Nephron (organoid): Measurements from ENCODE around the gene TGFB1.

Experiments
- H3K27ac Mint-ChIP-seq, 3 experiments: 2 replicates each; pipeline ENCODE4 v1.8.0; 2020; ENCODE audit warnings: mixed read lengths in 3 of 3, mild to moderate bottlenecking in 2 of 3, moderate library complexity in 1 of 3
- H3K27me3 Mint-ChIP-seq: 2 replicates; pipeline ENCODE4 v1.8.0; 2021; ENCODE audit warnings: low read depth, mild to moderate bottlenecking, moderate library complexity, mixed read lengths
- H3K36me3 Mint-ChIP-seq: 2 replicates; pipeline ENCODE4 v1.8.0; 2020; ENCODE audit warnings: low read depth, mixed read lengths
- H3K4me1 Mint-ChIP-seq: 2 replicates; pipeline ENCODE4 v1.8.0; 2020; ENCODE audit warnings: mixed read lengths
- H3K4me3 Mint-ChIP-seq, 3 experiments: 2 replicates each; pipeline ENCODE4 v1.8.0; 2020; ENCODE audit warnings: mild to moderate bottlenecking in 3 of 3, mixed read lengths in 3 of 3, moderate library complexity in 2 of 3
- H3K9me3 Mint-ChIP-seq: 2 replicates; pipeline ENCODE4 v1.8.0; 2020; ENCODE audit warnings: mixed read lengths
- TF ChIP-seq, protein P1 (sequence below), 3 experiments: fragments of 200-600 bp; sonication (generic); IDR thresholded peaks; one replicate each; pipeline ENCODE4 v1.5.0; 2021; ENCODE audit warnings: antibody characterized with exemption in 3 of 3; ENCODE audit not compliant: unreplicated experiment in 3 of 3

TGFB1 gene

DNA sequence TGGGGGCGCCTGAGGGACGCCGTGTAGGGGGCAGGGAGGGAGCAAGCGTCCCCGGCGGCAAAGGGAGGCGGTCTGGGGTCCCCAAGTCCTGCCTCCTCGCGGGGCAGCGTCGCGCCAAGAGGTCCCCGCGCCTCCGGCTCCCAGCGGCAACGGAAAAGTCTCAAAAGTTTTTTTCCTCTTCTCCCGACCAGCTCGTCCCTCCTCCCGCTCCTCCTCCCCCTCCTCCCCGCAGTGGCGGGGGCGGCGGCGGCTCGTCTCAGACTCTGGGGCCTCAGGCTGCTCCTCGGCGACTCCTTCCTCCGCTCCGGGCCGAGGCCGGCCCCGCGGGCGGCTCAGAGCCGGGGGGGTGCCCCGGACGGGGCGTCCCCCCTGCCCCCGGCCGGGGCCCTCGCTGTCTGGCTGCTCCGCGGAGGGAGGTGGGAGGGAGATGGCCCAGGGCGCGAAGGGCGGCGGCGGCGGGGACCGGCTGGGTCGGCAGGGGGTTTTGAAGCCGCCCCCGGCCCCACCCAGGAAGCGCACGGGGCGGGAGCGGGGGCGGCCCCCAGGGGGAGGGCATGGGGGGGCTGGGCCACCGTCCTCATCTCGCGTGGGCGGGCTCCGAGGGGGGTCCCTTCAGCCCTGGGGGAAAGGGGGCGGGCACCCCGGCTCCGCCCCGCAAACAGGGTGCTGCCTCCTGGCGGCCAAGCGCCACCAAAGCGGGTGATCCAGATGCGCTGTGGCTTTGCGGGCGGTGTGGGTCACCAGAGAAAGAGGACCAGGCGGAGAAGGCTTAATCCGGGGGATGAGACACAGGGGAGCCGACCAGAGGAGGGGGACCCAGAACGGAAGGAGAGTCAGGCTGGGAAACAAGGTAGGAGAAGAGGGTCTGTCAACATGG is at the start of gene TGFB1:
Gene TGFB1 (minus strand): TSS at position 457 of the 877 bp plus-strand sequence. CDS start 878 bp downstream, outside the sequence.
- Mint-ChIP-seq H3K4me1 (peaks cover 26% of the 10 kb centered on the region), H3K27me3 (peaks cover 53% of the 10 kb centered on the region), H3K9me3 (no peaks in the 10 kb centered on the region), H3K27ac (peak within 1 kb of the TSS; percentile 58 to 94 (median 61)), H3K4me3 (peak within 1 kb of the TSS; percentile 88 to 96 (median 95)), H3K36me3 (no peaks in the 10 kb centered on the region)
- TF ChIP-seq, protein P1, sequence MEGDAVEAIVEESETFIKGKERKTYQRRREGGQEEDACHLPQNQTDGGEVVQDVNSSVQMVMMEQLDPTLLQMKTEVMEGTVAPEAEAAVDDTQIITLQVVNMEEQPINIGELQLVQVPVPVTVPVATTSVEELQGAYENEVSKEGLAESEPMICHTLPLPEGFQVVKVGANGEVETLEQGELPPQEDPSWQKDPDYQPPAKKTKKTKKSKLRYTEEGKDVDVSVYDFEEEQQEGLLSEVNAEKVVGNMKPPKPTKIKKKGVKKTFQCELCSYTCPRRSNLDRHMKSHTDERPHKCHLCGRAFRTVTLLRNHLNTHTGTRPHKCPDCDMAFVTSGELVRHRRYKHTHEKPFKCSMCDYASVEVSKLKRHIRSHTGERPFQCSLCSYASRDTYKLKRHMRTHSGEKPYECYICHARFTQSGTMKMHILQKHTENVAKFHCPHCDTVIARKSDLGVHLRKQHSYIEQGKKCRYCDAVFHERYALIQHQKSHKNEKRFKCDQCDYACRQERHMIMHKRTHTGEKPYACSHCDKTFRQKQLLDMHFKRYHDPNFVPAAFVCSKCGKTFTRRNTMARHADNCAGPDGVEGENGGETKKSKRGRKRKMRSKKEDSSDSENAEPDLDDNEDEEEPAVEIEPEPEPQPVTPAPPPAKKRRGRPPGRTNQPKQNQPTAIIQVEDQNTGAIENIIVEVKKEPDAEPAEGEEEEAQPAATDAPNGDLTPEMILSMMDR (IDR thresholded peaks at IDR 0.05; ENCODE audit: unreplicated experiment in 3 of 3): peak; percentile 81 to 92 (median 82)

DNA sequence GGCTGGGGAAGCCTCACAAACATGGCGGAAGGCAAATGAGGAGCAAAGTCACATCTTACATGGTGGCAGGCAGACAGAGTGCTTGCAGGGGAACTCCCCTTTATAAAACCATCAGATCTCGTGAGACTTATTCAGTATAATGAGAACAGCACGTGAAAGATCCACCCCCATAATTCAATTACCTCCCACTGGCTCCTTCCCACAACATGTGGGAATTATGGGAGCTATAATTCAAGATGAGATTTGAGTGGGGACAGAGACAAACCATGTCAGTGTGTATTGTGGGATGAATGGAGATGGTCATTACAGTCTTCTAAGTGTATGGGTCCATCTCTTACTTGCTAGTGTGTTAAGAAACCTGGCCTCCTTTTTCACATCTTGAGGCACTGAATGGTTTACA is 48.3 kb upstream of the TGFB1 start:
- Mint-ChIP-seq H3K27me3 (no peaks in the 10 kb centered on the region), H3K27ac (no peak overlapping the region), H3K9me3 (no peaks in the 10 kb centered on the region), H3K4me3 (no peak overlapping the region), H3K36me3 (peaks cover 3% of the 10 kb centered on the region), H3K4me1 (peaks cover 28% of the 10 kb centered on the region)
- TF ChIP-seq, protein P1 (IDR thresholded peaks at IDR 0.05; ENCODE audit: unreplicated experiment in 3 of 3): no peak

DNA sequence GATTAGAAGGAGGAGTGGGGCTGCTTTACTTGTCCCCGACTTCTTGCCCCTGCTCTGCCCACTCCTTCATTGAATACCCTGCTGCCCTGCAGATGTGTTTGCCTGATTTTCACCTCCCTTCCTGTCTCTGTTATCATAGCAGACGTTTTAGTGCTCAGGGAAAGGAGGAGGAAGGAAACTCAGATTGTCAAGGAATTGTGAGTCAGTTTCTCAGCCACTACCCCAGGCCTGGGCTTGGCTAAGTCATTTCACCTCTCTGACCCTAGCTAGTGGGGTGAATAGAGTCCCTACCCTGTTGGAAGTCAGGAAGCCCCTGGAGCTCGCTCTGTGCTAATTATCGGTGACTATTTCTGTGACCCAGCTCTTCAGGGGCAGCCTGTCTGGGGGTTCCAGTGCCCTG is 47.8 kb upstream of the TGFB1 start:
- TF ChIP-seq, protein P1 (IDR thresholded peaks at IDR 0.05; ENCODE audit: unreplicated experiment in 3 of 3): no peak
- Mint-ChIP-seq H3K4me1 (peaks cover 30% of the 10 kb centered on the region), H3K36me3 (peaks cover 3% of the 10 kb centered on the region), H3K4me3 (peak overlapping the region in 2 of 3 experiments; percentile 56 to 72), H3K27me3 (no peaks in the 10 kb centered on the region), H3K9me3 (no peaks in the 10 kb centered on the region), H3K27ac (no peak overlapping the region)

DNA sequence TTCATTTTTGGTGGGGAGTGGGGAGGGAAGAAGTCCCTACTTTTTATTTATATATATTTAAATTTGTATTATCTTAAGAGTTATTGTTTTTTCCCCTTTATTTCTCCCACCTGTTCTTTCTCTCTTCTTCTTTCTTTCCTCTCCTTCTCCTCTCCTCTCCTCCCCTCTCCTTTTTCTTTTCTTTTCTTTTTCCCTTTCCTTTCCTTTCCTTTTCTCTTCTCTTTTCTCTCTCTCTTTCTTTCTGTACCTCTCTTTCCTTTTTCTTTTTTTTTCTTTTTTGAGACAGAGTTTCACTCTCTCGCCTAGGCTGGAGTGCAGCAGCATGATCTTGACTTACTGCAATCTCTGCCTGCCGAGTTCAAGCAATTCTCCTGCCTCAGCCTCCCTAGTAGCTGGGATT is 45.8 kb upstream of the TGFB1 start:
- Mint-ChIP-seq H3K27ac (peak overlapping the region in 2 of 3 experiments; percentile 73 to 100), H3K27me3 (no peaks in the 10 kb centered on the region), H3K9me3 (no peaks in the 10 kb centered on the region), H3K4me3 (peak overlapping the region; percentile 98 to 100 (median 99)), H3K36me3 (peaks cover 3% of the 10 kb centered on the region), H3K4me1 (peaks cover 41% of the 10 kb centered on the region)
- TF ChIP-seq, protein P1 (IDR thresholded peaks at IDR 0.05; ENCODE audit: unreplicated experiment in 3 of 3): no peak

DNA sequence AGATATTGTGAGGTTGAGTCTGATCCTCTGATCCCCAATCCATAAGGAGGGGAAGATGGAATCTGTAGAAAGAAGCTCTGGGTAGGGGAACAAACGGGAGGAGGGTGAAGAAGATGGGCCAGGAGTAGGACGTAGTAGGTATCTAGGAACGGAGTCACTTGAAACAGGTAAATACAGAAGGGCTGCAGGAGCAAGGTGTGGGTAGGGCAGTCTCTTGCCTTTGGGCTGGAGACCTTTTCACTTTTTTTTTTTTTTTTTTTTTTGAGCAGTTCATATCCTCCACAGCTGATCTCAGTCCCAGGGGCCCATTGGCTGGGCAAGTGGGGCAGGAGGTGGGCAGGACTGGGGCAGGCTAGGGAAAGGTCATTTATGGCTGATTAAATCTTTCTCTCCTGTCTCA is 45.4 kb upstream of the TGFB1 start:
- Mint-ChIP-seq H3K27ac (peak overlapping the region; percentile 99 to 100 (median 100)), H3K27me3 (no peaks in the 10 kb centered on the region), H3K36me3 (peaks cover 3% of the 10 kb centered on the region), H3K4me1 (peaks cover 41% of the 10 kb centered on the region), H3K4me3 (peak overlapping the region; percentile 98 to 100 (median 99)), H3K9me3 (no peaks in the 10 kb centered on the region)
- TF ChIP-seq, protein P1 (IDR thresholded peaks at IDR 0.05; ENCODE audit: unreplicated experiment in 3 of 3): no peak
